Measurements from ENCODE around the gene PRDM16. TPM values are rescaled to one million over a fixed set of nuclear protein-coding genes. Genes with fewer than 3 reads are reported as not detected.

Gene PRDM16
- total and polyA plus RNA-seq, 2 of the 13 experiments (the other 11 are each of a cell fraction or from before 2014, with no cell fraction given): 0.15 to 0.81 TPM

DNA sequence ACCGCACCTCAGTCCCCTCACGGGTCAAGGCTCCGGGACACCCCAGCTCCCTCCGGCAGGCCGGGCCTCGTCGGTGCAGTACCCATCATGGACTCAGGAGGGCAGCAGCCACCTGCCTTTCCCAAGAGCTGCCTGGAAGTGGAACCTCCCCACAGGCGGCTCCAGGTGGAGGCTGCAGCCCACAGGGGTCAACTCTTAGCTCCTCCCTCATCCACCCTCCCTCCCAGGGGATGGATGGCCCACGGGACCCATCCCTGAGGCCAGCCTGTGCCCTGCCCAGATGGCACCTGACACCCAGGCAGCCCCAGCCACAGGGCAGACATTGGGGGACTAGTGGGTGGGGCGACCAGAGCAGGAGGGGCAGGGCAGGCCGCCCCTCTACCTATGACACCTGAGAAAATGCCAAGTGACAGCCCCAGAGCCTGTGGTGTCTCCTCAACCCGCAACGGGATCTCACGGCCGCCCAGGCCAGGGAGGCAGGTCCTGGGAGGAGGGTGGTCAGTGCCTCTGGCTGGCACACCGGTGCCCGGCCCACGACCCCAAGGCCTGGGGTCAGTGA lies 384.3 kb downstream of the PRDM16 start (continued):
- no peak for TF ChIP-seq ZNF124 (CRISPR knock-in tag; IDR thresholded peaks at IDR 0.05)
- no peak for TF ChIP-seq ZNF333 (CRISPR knock-in tag; IDR thresholded peaks at IDR 0.05; ENCODE audit: borderline replicate concordance)
- TF ChIP-seq, protein P1, sequence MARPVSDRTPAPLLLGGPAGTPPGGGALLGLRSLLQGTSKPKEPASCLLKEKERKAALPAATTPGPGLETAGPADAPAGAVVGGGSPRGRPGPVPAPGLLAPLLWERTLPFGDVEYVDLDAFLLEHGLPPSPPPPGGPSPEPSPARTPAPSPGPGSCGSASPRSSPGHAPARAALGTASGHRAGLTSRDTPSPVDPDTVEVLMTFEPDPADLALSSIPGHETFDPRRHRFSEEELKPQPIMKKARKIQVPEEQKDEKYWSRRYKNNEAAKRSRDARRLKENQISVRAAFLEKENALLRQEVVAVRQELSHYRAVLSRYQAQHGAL (CRISPR knock-in tag; IDR thresholded peaks at IDR 0.05; ENCODE audit: not compliant biosample characterization): no peak
- TF ChIP-seq, protein P2, sequence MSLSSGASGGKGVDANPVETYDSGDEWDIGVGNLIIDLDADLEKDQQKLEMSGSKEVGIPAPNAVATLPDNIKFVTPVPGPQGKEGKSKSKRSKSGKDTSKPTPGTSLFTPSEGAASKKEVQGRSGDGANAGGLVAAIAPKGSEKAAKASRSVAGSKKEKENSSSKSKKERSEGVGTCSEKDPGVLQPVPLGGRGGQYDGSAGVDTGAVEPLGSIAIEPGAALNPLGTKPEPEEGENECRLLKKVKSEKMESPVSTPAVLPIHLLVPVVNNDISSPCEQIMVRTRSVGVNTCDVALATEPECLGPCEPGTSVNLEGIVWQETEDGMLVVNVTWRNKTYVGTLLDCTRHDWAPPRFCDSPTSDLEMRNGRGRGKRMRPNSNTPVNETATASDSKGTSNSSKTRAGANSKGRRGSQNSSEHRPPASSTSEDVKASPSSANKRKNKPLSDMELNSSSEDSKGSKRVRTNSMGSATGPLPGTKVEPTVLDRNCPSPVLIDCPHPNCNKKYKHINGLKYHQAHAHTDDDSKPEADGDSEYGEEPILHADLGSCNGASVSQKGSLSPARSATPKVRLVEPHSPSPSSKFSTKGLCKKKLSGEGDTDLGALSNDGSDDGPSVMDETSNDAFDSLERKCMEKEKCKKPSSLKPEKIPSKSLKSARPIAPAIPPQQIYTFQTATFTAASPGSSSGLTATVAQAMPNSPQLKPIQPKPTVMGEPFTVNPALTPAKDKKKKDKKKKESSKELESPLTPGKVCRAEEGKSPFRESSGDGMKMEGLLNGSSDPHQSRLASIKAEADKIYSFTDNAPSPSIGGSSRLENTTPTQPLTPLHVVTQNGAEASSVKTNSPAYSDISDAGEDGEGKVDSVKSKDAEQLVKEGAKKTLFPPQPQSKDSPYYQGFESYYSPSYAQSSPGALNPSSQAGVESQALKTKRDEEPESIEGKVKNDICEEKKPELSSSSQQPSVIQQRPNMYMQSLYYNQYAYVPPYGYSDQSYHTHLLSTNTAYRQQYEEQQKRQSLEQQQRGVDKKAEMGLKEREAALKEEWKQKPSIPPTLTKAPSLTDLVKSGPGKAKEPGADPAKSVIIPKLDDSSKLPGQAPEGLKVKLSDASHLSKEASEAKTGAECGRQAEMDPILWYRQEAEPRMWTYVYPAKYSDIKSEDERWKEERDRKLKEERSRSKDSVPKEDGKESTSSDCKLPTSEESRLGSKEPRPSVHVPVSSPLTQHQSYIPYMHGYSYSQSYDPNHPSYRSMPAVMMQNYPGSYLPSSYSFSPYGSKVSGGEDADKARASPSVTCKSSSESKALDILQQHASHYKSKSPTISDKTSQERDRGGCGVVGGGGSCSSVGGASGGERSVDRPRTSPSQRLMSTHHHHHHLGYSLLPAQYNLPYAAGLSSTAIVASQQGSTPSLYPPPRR (CRISPR knock-in tag; IDR thresholded peaks at IDR 0.05; ENCODE audit: borderline replicate concordance): peak; percentile 41; the same call in 1 of the 2 replicates
- TF ChIP-seq NR2C2 (CRISPR knock-in tag; IDR thresholded peaks at IDR 0.05; ENCODE audit: borderline replicate concordance): peak; percentile 64
- peak; percentile 36; the same call in 1 of the 2 replicates for TF ChIP-seq ZNF331 (CRISPR knock-in tag; IDR thresholded peaks at IDR 0.05)
- TF ChIP-seq MED1 (CRISPR knock-in tag; IDR thresholded peaks at IDR 0.05): peak; percentile 54; the same call in 1 of the 2 replicates
- TF ChIP-seq RBAK (CRISPR knock-in tag; IDR thresholded peaks at IDR 0.05): no peak
- TF ChIP-seq KLF9 (CRISPR knock-in tag; IDR thresholded peaks at IDR 0.05; ENCODE audit: low read depth): no peak
- TF ChIP-seq, protein P3, sequence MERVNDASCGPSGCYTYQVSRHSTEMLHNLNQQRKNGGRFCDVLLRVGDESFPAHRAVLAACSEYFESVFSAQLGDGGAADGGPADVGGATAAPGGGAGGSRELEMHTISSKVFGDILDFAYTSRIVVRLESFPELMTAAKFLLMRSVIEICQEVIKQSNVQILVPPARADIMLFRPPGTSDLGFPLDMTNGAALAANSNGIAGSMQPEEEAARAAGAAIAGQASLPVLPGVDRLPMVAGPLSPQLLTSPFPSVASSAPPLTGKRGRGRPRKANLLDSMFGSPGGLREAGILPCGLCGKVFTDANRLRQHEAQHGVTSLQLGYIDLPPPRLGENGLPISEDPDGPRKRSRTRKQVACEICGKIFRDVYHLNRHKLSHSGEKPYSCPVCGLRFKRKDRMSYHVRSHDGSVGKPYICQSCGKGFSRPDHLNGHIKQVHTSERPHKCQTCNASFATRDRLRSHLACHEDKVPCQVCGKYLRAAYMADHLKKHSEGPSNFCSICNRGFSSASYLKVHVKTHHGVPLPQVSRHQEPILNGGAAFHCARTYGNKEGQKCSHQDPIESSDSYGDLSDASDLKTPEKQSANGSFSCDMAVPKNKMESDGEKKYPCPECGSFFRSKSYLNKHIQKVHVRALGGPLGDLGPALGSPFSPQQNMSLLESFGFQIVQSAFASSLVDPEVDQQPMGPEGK (CRISPR knock-in tag; IDR thresholded peaks at IDR 0.05): peak; percentile 61
- TF ChIP-seq SMC3 (IDR thresholded peaks at IDR 0.05; ENCODE audit: low read length): peak; percentile 68; the same call in 1 of the 2 replicates
- TF ChIP-seq ZNF230 (CRISPR knock-in tag; IDR thresholded peaks at IDR 0.05): 0 out of 2 replicates have a peak, but pooled peaks have one; percentile 34
- TF ChIP-seq, protein P4, sequence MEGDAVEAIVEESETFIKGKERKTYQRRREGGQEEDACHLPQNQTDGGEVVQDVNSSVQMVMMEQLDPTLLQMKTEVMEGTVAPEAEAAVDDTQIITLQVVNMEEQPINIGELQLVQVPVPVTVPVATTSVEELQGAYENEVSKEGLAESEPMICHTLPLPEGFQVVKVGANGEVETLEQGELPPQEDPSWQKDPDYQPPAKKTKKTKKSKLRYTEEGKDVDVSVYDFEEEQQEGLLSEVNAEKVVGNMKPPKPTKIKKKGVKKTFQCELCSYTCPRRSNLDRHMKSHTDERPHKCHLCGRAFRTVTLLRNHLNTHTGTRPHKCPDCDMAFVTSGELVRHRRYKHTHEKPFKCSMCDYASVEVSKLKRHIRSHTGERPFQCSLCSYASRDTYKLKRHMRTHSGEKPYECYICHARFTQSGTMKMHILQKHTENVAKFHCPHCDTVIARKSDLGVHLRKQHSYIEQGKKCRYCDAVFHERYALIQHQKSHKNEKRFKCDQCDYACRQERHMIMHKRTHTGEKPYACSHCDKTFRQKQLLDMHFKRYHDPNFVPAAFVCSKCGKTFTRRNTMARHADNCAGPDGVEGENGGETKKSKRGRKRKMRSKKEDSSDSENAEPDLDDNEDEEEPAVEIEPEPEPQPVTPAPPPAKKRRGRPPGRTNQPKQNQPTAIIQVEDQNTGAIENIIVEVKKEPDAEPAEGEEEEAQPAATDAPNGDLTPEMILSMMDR (CRISPR knock-in tag; IDR thresholded peaks at IDR 0.05): peak; percentile 98
- TF ChIP-seq TMF1 (CRISPR knock-in tag; IDR thresholded peaks at IDR 0.05; ENCODE audit: low read depth): no peak
- no peak for TF ChIP-seq NCOA1 (CRISPR knock-in tag; IDR thresholded peaks at IDR 0.05)
- TF ChIP-seq, protein P5, sequence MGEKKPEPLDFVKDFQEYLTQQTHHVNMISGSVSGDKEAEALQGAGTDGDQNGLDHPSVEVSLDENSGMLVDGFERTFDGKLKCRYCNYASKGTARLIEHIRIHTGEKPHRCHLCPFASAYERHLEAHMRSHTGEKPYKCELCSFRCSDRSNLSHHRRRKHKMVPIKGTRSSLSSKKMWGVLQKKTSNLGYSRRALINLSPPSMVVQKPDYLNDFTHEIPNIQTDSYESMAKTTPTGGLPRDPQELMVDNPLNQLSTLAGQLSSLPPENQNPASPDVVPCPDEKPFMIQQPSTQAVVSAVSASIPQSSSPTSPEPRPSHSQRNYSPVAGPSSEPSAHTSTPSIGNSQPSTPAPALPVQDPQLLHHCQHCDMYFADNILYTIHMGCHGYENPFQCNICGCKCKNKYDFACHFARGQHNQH (CRISPR knock-in tag; IDR thresholded peaks at IDR 0.05): peak; percentile 52; the same call in 1 of the 2 replicates
- no peak for TF ChIP-seq NR3C1 (CRISPR knock-in tag; IDR thresholded peaks at IDR 0.05)
